ENCODE data around the gene PPP2R3A.

Gene PPP2R3A

GRCh38 chr3:136050250-136050649, 84.7 kb downstream of the PPP2R3A start:
- H3K27ac ChIP-seq, result no peak overlapping the region
- H3K4me3 ChIP-seq (ENCODE audit: low read depth, low read length), result no peak overlapping the region
- H3K27me3 ChIP-seq (ENCODE audit: control insufficient read depth, insufficient read depth, low read length), result no peaks in the 10 kb centered on the region
- H3K36me3 ChIP-seq (ENCODE audit: control insufficient read depth, insufficient read depth, low read length), result no peaks in the 10 kb centered on the region
- H3K79me2 ChIP-seq, result no peaks in the 10 kb centered on the region
- H3K9me3 ChIP-seq (ENCODE audit: control insufficient read depth, low read length), result no peaks in the 10 kb centered on the region
- H3K4me2 ChIP-seq (ENCODE audit: low read length), result no peak overlapping the region
- no peaks in the 10 kb centered on the region for H3K4me1 ChIP-seq
- H3K9ac ChIP-seq, result no peak overlapping the region
- no peak for TF ChIP-seq CTCF (IDR thresholded peaks at IDR 0.05)
- H2AFZ ChIP-seq, result no peak overlapping the region

- Histone ChIP-seq H3K9me3 (ENCODE audit: control insufficient read depth, low read length) (no peaks in the 10 kb centered on the region), H3K27ac (no peak overlapping the region), H3K4me3 (ENCODE audit: low read depth, low read length) (no peak overlapping the region), H2AFZ (no peak overlapping the region), H3K4me1 (no peaks in the 10 kb centered on the region), H3K36me3 (ENCODE audit: control insufficient read depth, insufficient read depth, low read length) (no peaks in the 10 kb centered on the region), H3K79me2 (no peaks in the 10 kb centered on the region), H3K27me3 (ENCODE audit: control insufficient read depth, insufficient read depth, low read length) (no peaks in the 10 kb centered on the region), H3K9ac (no peak overlapping the region), H3K4me2 (ENCODE audit: low read length) (no peak overlapping the region)
- no peak for TF ChIP-seq CTCF (IDR thresholded peaks at IDR 0.05)
Measured at GRCh38 chr3:136055491-136055890, 90.0 kb downstream of the PPP2R3A start.

GRCh38 chr3:136067211-136067610, 101.7 kb downstream of the PPP2R3A start:
- no peaks in the 10 kb centered on the region for H3K9me3 ChIP-seq (ENCODE audit: control insufficient read depth, low read length)
- H3K27ac ChIP-seq, result no peak overlapping the region
- H3K4me2 ChIP-seq (ENCODE audit: low read length), result no peak overlapping the region
- no peak overlapping the region for H3K4me3 ChIP-seq (ENCODE audit: low read depth, low read length)
- H3K27me3 ChIP-seq (ENCODE audit: control insufficient read depth, insufficient read depth, low read length), result no peaks in the 10 kb centered on the region
- no peaks in the 10 kb centered on the region for H3K79me2 ChIP-seq
- TF ChIP-seq CTCF (IDR thresholded peaks at IDR 0.05), result no peak
- H2AFZ ChIP-seq, result no peak overlapping the region
- no peaks in the 10 kb centered on the region for H3K36me3 ChIP-seq (ENCODE audit: control insufficient read depth, insufficient read depth, low read length)
- no peak overlapping the region for H3K9ac ChIP-seq
- peaks cover 5% of the 10 kb centered on the region for H3K4me1 ChIP-seq

- Histone ChIP-seq H3K4me2 (ENCODE audit: low read length) (no peak overlapping the region), H3K79me2 (no peaks in the 10 kb centered on the region), H3K27me3 (ENCODE audit: control insufficient read depth, insufficient read depth, low read length) (no peaks in the 10 kb centered on the region), H3K4me1 (peaks cover 5% of the 10 kb centered on the region), H3K27ac (no peak overlapping the region), H3K9ac (no peak overlapping the region), H2AFZ (no peak overlapping the region), H3K4me3 (ENCODE audit: low read depth, low read length) (no peak overlapping the region), H3K36me3 (ENCODE audit: control insufficient read depth, insufficient read depth, low read length) (no peaks in the 10 kb centered on the region), H3K9me3 (ENCODE audit: control insufficient read depth, low read length) (no peaks in the 10 kb centered on the region)
- TF ChIP-seq CTCF (IDR thresholded peaks at IDR 0.05), result no peak
Measured at GRCh38 chr3:136068708-136069107, 103.2 kb downstream of the PPP2R3A start.

- TF ChIP-seq CTCF (IDR thresholded peaks at IDR 0.05), result no peak
- peaks cover 5% of the 10 kb centered on the region for H3K4me1 ChIP-seq
- H3K36me3 ChIP-seq (ENCODE audit: control insufficient read depth, insufficient read depth, low read length), result no peaks in the 10 kb centered on the region
- no peaks in the 10 kb centered on the region for H3K27me3 ChIP-seq (ENCODE audit: control insufficient read depth, insufficient read depth, low read length)
- H2AFZ ChIP-seq, result no peak overlapping the region
- H3K4me3 ChIP-seq (ENCODE audit: low read depth, low read length), result no peak overlapping the region
- no peak overlapping the region for H3K4me2 ChIP-seq (ENCODE audit: low read length)
- no peak overlapping the region for H3K9ac ChIP-seq
- H3K79me2 ChIP-seq, result no peaks in the 10 kb centered on the region
- H3K9me3 ChIP-seq (ENCODE audit: control insufficient read depth, low read length), result no peaks in the 10 kb centered on the region
- no peak overlapping the region for H3K27ac ChIP-seq
Measured at GRCh38 chr3:136069933-136070332, 104.4 kb downstream of the PPP2R3A start.

Measured in parathyroid adenoma (tissue), 2 donors.